Activated CD8-positive, alpha-beta T cell treated with anti-CD3 and anti-CD28 coated beads for 36 hours (primary cell): ENCODE results near the gene B4GALNT3. TPM values are rescaled to one million over a fixed set of nuclear protein-coding genes. Genes with fewer than 3 reads are reported as not detected.

Experiments used
- ATAC-seq: fragments of 200-7000 bp; cut with Tn5 transposase; one replicate; pipeline ENCODE4 v1.10.0; 2021; ENCODE audit warnings: mild to moderate bottlenecking, moderate library complexity
- CTCF ChIA-PET: fragments of 350-600 bp; sonication (Branson Sonifier 250); formaldehyde crosslinking; loops from one replicate; lab custom pipeline; 2021; ENCODE audit warnings: antibody characterized with exemption; lab: Charles Lee
- POLR2A ChIA-PET: fragments of 350-600 bp; sonication (Branson Sonifier 250); formaldehyde crosslinking; loops from one replicate; lab custom pipeline; 2021; ENCODE audit warnings: antibody characterized with exemption; lab: Charles Lee
- DNase-seq: peaks from one replicate; pipeline ENCODE4 v3.0.0-alpha.2; 2020
- H3K27ac Mint-ChIP-seq: one replicate; pipeline ENCODE4 v1.8.0; 2021; ENCODE audit warnings: mild to moderate bottlenecking, mixed read lengths
- H3K27me3 Mint-ChIP-seq: one replicate; pipeline ENCODE4 v1.8.0; 2021; ENCODE audit warnings: mixed read lengths
- H3K36me3 Mint-ChIP-seq: one replicate; pipeline ENCODE4 v1.8.0; 2021; ENCODE audit warnings: low read depth, mixed read lengths
- H3K4me1 Mint-ChIP-seq: one replicate; pipeline ENCODE4 v1.8.0; 2021; ENCODE audit warnings: low read depth, mixed read lengths
- H3K4me3 Mint-ChIP-seq: one replicate; pipeline ENCODE4 v1.8.0; 2021; ENCODE audit warnings: mild to moderate bottlenecking, moderate library complexity, mixed read lengths
- H3K9me3 Mint-ChIP-seq: one replicate; pipeline ENCODE4 v1.8.0; 2021; ENCODE audit warnings: mixed read lengths
- intact Hi-C: fragments of 100-400 bp; cut with micrococcal nuclease; formaldehyde crosslinking; loops from one replicate; pipeline ENCODE4 v1.10.0; 2022
- total RNA-seq, 2 experiments: library from RNA; stranded (reverse); gene quantifications; one replicate each; pipeline ENCODE4 v1.2.3, GENCODE V29; 2021
- TF ChIP-seq, protein P1 (sequence below): fragments of 200-600 bp; IDR thresholded peaks from one replicate; pipeline ENCODE4 v1.8.0; 2022; ENCODE audit warnings: antibody characterized with exemption, mild to moderate bottlenecking

Gene B4GALNT3
- total RNA-seq, 2 experiments from 2014 or later, result 2.8 to 3.4 TPM

GRCh38 chr12:496736-497135 lies 37.0 kb downstream of the B4GALNT3 start:
- Mint-ChIP-seq H3K36me3 (no peaks in the 10 kb centered on the region), H3K27me3 (peaks cover 3% of the 10 kb centered on the region), H3K4me1 (no peaks in the 10 kb centered on the region), H3K27ac (no peak overlapping the region), H3K9me3 (peaks cover 4% of the 10 kb centered on the region), H3K4me3 (no peak overlapping the region)
- ATAC-seq, result no peak
- no peak for DNase-seq
- ChIA-PET POLR2A (no interaction called here), CTCF (no interaction called here)
- intact Hi-C loops, result no loop called here
- TF ChIP-seq, protein P1, sequence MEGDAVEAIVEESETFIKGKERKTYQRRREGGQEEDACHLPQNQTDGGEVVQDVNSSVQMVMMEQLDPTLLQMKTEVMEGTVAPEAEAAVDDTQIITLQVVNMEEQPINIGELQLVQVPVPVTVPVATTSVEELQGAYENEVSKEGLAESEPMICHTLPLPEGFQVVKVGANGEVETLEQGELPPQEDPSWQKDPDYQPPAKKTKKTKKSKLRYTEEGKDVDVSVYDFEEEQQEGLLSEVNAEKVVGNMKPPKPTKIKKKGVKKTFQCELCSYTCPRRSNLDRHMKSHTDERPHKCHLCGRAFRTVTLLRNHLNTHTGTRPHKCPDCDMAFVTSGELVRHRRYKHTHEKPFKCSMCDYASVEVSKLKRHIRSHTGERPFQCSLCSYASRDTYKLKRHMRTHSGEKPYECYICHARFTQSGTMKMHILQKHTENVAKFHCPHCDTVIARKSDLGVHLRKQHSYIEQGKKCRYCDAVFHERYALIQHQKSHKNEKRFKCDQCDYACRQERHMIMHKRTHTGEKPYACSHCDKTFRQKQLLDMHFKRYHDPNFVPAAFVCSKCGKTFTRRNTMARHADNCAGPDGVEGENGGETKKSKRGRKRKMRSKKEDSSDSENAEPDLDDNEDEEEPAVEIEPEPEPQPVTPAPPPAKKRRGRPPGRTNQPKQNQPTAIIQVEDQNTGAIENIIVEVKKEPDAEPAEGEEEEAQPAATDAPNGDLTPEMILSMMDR, result no peak

GRCh38 chr12:497501-498160 lies 37.9 kb downstream of the B4GALNT3 start:
- Mint-ChIP-seq H3K4me1 (no peaks in the 10 kb centered on the region), H3K27me3 (peaks cover 3% of the 10 kb centered on the region), H3K36me3 (no peaks in the 10 kb centered on the region), H3K9me3 (peaks cover 4% of the 10 kb centered on the region), H3K27ac (no peak overlapping the region), H3K4me3 (no peak overlapping the region)
- DNase-seq (no peak), ATAC-seq (no peak)
- TF ChIP-seq, protein P1, result no peak
- ChIA-PET CTCF (interaction anchor here (1.1 kb wide), 1 partner anchor 49 kb away, joined by 3 read pairs; no protein-coding TSS in a partner anchor), POLR2A (no interaction called here)
- intact Hi-C loops, result no loop called here

GRCh38 chr12:499837-500458 lies 40.2 kb downstream of the B4GALNT3 start:
- POLR2A ChIA-PET, result no interaction called here
- H3K36me3 Mint-ChIP-seq, result no peaks in the 10 kb centered on the region
- no peak overlapping the region for H3K4me3 Mint-ChIP-seq
- TF ChIP-seq, protein P1, result no peak
- peaks cover 3% of the 10 kb centered on the region for H3K27me3 Mint-ChIP-seq
- H3K9me3 Mint-ChIP-seq, result no peaks in the 10 kb centered on the region
- H3K27ac Mint-ChIP-seq, result no peak overlapping the region
- CTCF ChIA-PET, result interaction anchor here (1.0 kb wide), 1 partner anchor 45 kb away, joined by 3 read pairs; no protein-coding TSS in a partner anchor
- H3K4me1 Mint-ChIP-seq, result no peaks in the 10 kb centered on the region
- DNase-seq, result no peak
- ATAC-seq, result no peak
- intact Hi-C loops, result no loop called here

- Mint-ChIP-seq H3K4me3 (no peak overlapping the region), H3K4me1 (no peaks in the 10 kb centered on the region), H3K36me3 (no peaks in the 10 kb centered on the region), H3K27me3 (peaks cover 3% of the 10 kb centered on the region), H3K9me3 (no peaks in the 10 kb centered on the region), H3K27ac (no peak overlapping the region)
- ChIA-PET CTCF (interaction anchor here (1.5 kb wide), 1 partner anchor 50 kb away, joined by 6 read pairs; no protein-coding TSS in a partner anchor), POLR2A (no interaction called here)
- intact Hi-C loops, result no loop called here
- ATAC-seq (no peak), DNase-seq (no peak)
- TF ChIP-seq, protein P1, result no peak
Measured at GRCh38 chr12:501722-502447, 42.1 kb downstream of the B4GALNT3 start.
